GM18861 (cell line): ENCODE results near the gene CMSS1.

Source experiments
- ATAC-seq: cut with Tn5 transposase; IDR thresholded peaks from one replicate; pipeline ENCODE4 v1.9.1; 2021; ENCODE audit not compliant: unreplicated experiment

CMSS1 gene

DNA sequence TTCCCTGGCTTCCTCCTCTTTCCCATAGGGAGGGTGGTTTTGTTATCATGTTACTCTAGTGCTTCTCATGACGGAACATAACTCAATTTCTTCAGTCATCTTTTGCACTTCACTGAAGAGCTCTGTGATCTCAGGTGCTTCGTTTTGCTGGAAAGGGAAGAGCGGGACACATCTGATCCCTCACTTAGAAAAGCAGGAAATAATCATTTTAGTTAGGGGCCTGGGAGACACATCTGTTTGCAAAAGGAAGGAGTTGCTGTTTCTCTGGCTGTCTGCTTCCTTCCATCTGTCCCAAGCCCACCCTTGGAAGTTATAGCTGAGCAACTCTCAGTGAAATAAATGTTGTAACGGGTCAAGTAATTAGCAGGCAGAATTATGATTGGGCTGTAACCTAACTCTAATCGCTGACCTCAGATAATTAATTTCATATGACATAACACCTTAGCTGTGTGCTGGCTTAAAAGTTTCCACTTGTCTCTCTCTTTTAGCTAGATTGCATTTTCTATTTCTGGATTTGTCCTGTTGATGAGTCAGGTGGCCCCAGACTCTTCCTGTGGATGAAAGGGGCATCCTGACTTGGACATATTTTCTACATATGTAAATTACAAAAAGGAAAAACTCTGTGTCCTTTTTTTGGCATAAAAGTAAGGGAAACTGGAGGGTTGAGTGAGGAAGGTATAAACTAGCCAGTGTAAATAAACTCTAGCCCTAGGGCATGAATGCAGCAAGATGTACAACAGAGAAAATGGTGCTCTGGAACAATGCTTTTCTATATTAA is 307.7 kb downstream of the CMSS1 start:
- ATAC-seq = no peak

DNA sequence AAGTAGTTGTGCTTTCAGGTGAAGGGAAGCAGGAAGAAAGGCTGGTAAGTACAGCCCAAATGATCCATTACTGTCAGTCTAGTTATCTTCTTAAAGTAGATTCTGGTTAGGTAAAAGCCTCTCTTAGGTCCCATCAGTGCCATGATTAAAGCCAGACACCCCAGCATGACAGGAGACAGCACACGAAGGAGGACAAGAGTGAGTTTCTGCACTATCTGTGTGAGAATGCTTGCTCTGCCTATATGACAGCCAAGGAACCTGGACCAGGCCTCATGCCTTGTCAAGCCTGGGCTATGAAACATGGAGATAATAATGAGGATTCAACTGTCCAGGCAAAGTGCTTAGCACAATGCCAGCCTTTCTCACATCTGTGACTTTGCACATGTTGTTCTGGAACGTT is 310.1 kb downstream of the CMSS1 start:
- ATAC-seq = no peak

DNA sequence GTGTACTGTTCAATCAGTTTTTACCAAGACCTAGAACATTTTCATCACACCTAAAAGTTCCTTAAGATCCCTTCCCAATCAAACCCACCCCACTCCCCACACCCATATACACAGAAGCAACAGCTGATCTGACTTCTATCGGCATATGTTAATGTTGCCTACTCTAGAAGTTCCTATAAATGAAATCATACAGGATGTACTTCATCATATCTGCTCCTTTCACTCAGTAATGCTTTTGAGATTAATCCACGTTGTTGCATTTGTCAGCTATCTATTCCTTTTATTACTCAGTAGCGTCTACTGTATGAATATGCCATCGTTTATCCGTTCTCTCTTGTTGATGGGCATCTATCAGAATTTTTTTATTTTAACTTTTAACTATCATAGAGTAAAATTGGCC is 310.9 kb downstream of the CMSS1 start:
- no peak for ATAC-seq

DNA sequence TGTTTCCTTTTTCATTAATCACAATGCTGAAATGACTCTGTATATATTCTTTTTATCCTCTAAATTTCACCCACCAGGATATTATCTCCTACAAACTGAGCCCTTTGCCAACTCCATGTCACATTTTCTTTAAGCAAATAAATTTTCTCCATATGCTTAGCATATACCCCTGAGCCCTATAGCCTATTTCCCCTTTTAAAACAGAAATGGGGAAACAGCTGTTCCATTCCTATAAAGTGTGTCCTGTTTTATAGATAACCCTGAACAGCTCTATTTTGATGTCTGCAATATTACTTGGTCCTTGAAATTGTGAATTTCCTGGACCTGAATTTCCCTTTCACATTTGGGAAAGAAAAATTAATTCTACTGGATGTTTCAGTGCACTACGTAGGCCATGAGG is 312.3 kb downstream of the CMSS1 start:
- ATAC-seq = no peak

DNA sequence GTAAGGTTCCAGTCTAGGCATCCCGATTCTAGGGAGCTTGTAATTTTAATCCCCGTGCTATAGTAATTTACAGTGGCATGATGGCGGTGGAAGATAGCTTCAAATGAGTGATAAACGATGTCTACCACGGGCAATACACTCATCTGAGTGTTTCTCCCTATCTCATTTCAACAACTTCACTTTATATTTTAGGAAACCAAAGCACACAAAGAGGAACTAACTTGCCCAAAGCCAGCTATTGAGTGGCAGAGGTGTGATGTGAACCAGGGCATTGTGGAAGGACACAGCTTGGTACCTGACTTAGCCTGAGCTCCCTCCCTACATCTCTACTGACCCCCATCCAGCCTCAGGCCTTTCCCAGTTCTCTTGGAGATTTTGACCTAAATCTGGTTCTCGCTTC is 313.6 kb downstream of the CMSS1 start:
- no peak for ATAC-seq

DNA sequence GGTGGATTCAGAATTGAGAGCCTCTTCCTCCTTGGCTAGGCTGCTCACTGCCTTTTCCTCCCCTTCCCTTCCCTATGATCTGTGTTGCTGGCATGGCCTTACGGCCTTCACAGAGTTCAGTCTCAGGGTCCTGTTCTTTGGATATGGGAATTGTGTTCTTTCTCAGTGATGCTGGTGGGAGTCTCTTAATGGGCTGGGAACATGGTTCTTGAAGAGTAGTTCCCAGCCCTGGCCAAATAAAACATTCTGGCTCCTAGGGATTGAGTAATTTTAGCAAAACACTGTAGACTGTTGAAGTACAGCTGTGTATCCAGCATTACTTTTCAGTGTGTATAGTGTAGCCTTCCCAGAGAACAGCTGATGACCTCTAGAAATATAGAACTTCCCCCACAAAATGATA is 319.3 kb downstream of the CMSS1 start:
- no peak for ATAC-seq

DNA sequence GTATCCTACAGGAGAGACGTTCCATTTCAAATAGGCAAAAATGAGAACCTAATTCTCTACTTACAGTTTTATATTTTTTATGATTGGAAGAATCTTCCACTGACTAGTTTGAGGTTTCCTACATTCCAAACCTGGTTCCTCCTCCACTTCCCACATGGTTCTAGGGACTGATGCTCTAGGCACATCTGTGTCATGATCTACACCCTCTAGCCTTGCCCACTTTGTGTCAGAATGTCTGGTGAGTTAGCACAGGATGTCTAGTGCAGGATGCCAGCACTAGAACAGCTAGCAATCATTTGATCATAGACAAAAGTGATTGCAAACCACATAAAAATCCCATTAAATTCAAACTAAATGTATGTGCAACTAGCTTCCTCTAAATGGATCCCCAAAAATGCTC is 323.3 kb downstream of the CMSS1 start:
- ATAC-seq = no peak

DNA sequence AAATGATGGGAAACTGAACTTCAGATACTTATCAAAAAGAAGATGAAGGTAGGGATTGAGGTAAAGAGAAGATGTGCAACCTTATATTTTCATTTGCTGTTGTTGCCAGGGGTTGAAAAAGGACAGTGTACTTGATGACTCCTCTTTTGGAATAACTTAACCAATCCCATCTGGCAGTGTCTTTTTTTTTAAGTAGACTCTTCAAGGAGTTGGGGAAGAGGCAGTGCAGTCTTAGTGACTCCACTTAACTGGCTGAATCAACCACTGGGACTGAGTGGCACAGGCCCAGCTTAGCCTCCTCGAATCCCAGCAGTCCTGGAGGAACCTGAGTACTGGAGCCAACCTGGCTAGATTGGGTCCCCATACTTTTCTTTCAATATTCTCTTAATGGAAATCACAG is 323.9 kb downstream of the CMSS1 start:
- ATAC-seq = no peak

DNA sequence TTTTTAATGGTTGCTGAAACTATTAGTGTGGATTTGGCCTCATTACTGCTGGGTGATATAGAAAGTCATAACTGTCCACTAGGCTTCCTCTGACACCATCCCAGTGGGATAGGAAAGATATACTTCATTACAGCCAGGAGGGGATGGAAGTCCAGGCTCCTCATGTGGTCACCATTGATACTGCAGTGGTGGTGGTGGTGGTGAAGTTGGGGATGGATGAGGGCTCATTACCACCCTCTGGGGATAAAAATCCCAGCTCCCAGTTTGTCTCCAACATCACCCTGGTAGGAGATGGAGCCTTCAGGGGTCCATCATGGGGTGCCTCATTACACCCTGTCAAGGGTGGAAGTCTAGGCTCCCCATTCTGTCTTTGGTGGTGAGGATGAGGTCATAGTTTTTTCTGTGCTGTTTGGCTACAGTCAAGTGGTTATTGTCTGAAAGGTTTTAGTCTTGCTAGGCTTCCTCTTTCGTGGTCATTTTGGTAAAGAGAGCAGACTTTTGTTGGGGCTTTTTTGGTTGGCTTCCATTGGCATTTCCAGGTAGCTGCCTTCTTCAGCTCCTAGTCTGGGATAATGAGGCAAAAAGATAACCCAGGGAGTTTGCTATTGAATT is 326.7 kb downstream of the CMSS1 start:
- peak; percentile 74 for ATAC-seq

DNA sequence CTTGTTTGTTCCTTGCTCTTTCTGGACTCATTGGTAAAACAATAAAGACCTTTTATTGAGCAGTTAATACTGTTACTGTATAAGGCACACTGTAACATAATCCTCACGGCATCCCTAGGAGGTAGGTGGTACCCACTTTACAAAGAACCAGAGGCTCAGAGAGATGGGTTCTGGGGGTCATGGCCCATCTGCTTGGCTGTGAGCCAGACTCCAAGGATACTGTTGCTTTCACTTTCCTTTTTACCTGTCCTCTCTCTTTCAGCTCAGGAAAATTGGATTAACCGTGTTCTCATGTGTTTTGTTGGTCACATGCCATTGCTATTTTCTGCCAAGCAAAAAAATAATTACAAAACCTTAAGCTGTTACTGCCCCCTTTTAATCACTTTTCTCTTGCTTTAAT is 331.5 kb downstream of the CMSS1 start:
- ATAC-seq = no peak

DNA sequence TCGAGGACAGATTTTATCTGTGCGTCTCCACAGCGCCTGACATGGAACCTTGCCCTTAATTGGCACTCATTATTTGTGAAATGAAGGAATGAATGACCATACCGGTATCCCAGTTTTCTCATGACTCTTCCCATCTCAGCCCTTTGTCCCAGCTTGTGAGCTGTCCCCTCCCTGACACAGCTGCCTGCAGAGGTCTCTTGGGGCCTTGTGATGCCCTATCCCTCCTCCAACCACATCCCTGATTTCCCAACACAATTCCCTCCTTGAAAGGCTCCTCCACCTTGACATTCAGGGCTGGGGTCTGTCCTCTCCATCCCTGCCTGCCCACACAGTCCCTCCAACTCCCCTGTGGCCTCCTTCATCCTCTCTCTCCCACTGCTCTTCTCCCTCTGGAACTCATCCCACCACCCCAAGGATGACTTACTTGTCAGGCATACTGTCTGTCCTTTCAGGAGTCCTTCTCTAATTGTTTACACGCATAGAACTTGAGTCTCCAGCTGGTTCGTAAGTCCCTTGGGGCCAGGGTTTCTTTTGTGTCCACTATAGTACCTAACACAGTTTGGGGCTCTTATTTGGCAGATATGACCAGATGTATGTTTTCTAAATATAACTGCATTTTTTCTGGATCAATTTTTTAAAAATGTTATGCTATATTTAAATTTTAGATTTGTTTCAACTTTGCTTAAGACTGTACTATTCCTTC is 332.2 kb downstream of the CMSS1 start:
- ATAC-seq = no peak

DNA sequence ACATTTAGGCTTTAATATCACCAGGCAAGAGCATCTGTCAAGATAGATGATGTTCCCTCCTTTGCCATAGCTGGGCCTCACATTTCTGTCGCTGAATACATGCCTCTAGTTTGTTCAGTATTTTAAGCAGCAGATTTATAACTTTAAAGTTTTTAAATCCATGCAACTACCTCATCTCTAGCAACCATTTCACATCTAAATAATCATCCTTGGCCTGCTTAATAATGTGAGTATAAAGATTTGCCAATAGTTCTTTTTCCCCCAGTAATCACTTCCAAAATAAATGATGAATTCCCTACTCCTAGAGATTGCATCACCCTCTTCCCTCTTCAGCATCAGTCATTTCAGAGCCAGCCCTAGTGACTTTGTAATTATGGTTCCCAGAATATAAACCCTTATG is 332.8 kb downstream of the CMSS1 start:
- ATAC-seq = no peak

DNA sequence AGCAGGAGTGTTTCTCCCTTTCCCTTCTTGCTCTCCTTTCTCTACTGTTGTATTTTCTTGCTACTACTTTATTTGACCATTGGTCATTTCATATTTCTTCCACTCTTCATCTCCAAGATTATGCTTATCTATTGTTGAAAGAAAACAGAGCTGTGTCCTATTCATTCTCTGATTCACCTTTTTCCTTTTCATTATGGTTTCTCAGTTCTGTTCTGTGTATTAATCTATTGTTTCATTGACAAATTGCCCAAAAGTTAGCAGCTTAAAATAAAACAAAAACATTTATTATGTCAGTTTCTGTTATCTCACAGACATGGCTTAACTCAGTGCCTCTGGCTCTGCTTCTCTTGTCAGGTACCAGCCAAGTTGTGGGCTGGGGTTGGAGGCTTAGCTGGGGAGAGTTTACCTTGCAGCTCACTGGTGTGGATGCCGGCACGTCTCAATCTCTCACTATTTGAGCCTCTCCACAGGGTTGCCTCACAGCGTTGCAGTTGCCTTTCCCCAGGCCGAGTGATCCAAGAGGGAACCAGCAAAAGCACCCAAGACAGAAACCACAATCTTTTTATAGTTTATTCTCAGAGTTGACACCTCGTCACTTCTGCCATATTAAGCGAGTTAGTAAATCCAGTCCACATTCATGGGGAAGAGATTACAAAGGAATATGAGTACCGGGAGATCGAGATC is 333.5 kb downstream of the CMSS1 start:
- no peak for ATAC-seq

DNA sequence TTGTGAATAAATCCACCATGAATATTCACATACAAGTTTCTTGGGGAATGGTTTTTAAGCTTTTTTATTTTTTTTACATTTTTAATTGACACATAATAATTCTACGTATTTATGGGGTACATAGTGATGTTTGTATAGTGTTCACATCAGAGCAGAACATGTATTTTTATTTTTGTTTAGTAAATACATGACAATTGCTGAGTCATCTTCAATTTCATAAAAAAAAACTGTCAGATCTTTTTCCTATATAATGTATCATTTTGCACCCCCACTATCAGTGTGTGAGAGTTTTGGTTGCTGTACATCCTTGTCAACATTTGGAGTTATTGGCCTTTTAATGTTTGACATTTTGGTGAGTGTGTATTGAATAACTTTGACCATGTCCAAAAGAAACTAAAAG is 336.5 kb downstream of the CMSS1 start:
- ATAC-seq = no peak

DNA sequence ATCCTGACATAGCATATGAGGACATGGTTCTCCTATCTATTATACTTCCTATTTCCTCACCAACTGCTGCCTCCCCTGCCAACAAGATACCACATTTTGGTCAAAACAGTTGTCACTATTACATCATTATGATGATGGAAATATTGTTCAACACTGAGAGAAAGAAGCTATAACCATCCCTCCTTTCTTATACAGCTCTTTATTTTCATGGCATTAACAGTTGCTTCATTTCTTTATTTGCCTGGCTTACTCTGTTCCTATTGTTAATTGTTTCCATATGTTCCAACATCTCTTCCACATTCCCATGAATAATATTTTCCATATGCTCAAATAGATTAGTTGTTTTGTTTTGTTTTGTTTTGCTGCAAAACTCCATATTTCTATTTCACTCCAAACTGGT is 337.5 kb downstream of the CMSS1 start:
- ATAC-seq = no peak

DNA sequence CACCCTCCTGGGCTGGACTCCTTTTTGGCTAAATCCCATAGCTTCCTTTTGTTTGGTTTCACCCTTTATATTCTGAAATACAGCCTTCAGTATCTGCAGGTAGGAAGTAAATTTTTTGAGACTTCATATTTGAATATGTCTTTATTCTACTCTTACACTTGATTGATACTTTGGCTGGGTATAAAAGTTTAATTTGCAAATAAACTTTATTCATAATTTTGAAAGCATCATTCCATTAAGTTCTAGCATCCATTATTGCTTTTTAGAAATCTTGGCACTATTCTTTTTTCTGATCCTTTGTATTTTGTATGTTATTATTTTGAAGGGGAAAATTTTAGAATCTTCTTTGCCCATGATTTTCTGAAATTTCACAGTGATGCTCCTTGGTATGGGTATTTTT is 337.9 kb downstream of the CMSS1 start:
- no peak for ATAC-seq

DNA sequence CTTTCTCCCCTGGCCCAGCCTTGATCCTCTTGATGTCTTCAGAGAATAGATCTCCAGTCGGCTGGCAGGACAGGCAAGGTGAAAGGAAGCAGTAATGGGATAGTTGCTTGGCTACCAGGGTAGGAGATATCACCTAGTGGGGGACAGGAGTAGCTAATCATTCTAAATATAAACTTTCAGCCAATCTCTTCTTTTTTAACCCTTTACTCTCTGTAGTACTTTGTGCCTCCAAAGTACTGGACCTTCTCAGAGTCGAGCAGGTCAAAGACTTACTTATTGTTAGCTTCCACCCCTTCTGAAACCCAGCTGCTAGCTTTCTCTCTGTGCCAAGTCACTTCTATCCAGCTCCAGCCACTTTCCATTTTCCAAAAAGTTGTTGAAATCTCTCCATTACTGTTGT is 340.0 kb downstream of the CMSS1 start:
- ATAC-seq = no peak

DNA sequence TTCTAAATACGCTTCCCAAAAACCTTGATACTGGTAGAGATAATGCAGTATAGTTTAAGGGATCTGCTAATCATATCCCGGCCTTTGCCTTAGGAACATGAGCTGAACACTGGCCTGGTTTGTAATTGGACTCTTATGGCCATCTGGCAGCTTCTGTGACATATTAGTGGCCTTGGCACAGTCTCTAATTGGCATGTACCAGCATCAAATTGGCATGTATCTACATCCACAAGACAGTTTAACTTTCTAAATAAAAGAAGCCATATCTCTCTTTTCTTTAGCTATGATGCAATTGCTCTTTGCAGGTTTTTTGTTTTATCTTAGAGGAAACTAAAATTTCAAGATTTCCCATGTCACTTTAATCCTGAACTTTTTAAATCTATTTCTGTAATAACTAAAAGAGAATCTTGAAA is 341.3 kb downstream of the CMSS1 start:
- ATAC-seq = no peak

DNA sequence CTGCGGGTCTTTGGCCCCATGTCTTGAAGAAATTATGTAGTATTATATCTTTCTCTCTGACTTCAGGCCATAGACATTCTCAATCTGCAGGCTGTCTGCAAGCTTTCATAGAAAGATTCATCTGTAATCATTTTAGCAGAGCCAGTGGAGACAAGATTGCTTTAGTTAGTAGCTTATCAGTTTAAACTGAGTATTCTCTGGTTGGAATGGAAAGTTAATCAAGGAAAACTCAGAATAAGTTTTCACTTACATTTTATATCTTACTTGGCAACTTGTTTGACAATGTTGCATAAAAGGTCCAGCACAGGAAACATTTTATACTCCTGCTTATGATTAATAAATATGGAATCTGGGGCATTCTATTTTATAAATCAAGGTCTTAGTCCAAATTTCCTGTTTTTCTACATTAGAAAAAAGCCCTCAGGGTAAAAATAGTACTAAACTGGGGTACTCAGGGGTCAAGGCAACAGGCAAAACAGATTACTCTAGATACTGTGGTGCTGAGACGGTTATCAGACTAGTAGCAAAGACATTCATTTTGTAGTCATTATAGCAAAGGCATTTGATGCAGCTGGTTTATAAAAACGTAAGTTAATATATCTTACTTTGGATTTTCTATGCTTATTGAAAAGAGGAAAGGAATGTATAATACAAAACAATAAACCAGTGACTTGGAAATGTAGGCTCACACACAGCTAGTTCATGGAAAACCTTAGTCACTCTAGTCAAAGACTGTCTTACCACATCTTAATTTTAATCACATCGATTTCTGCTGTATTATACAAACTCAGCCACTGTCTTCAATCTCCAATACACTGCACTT is 341.9 kb downstream of the CMSS1 start:
- no peak for ATAC-seq

DNA sequence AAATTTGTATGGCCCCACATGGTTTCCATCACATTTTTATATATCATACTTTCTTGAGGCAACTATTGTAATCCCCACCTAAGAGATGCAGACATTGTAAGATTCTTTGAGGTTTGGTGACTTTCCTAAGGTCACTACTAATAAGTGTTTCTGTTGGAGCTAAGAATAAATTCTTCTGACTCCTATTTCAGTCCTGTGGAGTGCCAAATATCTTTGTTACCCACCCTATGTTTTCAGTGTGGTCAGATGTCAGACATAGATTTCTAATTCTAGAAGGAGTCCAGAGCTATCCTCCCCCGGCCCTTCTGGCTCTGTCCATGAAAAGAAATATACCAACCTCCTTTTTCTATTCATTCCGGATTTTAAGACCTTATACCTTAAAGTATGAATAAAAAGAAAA is 342.9 kb downstream of the CMSS1 start:
- ATAC-seq = no peak

DNA sequence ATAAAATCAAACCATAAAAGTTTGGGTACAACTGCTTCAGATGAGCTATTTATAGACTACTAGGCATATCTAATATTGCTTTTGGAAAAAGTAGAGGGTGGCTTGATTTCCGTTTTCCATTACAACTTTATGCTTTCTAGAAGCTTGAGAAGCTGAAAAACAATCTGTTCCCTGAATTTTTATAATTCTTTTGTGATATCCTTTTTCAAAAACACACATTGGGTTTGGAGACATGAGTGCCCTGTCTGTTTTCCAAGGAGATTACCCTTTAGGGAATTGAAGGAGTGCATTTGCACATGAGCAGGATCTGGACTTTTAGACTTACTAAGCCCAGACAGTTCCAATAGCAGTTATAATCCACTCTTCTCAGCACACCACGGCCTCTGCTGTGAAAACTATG is 346.1 kb downstream of the CMSS1 start:
- ATAC-seq = no peak
